ENCODE results near the gene HS3ST5. TPM values are rescaled to one million over a fixed set of nuclear protein-coding genes. Genes with fewer than 3 reads are reported as not detected.

The HS3ST5 gene
- total RNA-seq, 1 experiment from 2014 or later = 0.29 TPM

- Mint-ChIP-seq H3K4me3 (ENCODE audit: unreplicated experiment) (no peak overlapping the region), H3K4me1 (ENCODE audit: low read depth, unreplicated experiment) (no peaks in the 10 kb centered on the region), H3K36me3 (ENCODE audit: insufficient read depth, unreplicated experiment) (no peaks in the 10 kb centered on the region), H3K27ac (ENCODE audit: unreplicated experiment) (no peak overlapping the region), H3K9me3 (ENCODE audit: unreplicated experiment) (peaks cover 9% of the 10 kb centered on the region), H3K27me3 (ENCODE audit: insufficient read depth, unreplicated experiment) (no peaks in the 10 kb centered on the region)
- POLR2A ChIA-PET = no interaction called here
- no peak overlapping the region for H3K4me3 ChIP-seq (ENCODE audit: low read depth, low read length)
- CTCF ChIA-PET = no interaction called here
- no TSS peak for BruUV-seq (replicated peaks)
- H3K27me3 ChIP-seq (replicated peaks; ENCODE audit: control insufficient read depth, insufficient read depth, low read length) = no peaks in the 10 kb centered on the region
- no peak for DNase-seq
- intact Hi-C loops (cut with micrococcal nuclease; ENCODE audit: unreplicated experiment) = loop anchor here (2.0 to 10.0 kb wide), 2 partner anchors 107 to 133 kb away; no protein-coding TSS in a partner anchor
- TF ChIP-seq CTCF (IDR thresholded peaks at IDR 0.05; ENCODE audit: insufficient read depth in 1 of 2, low read depth in 1 of 2, low read length in 1 of 2, severe bottlenecking in 1 of 2, unreplicated experiment in 1 of 2) = no peak
- no peaks in the 10 kb centered on the region for H3K4me1 ChIP-seq
- no peaks in the 10 kb centered on the region for H3K36me3 ChIP-seq (ENCODE audit: control insufficient read depth, insufficient read depth, low read length)
- H3K9me3 ChIP-seq = no peaks in the 10 kb centered on the region
Observed at GRCh38 chr6:114301596-114302219, 41.1 kb downstream of the HS3ST5 start.

GRCh38 chr6:114297135-114297534, 45.7 kb downstream of the HS3ST5 start:
- Histone ChIP-seq H3K4me1 (no peaks in the 10 kb centered on the region), H3K9me3 (no peaks in the 10 kb centered on the region), H3K36me3 (ENCODE audit: control insufficient read depth, insufficient read depth, low read length) (no peaks in the 10 kb centered on the region), H3K4me3 (ENCODE audit: low read depth, low read length) (no peak overlapping the region), H3K27me3 (replicated peaks; ENCODE audit: control insufficient read depth, insufficient read depth, low read length) (no peaks in the 10 kb centered on the region)
- H3K4me1 Mint-ChIP-seq (ENCODE audit: low read depth, unreplicated experiment) = no peaks in the 10 kb centered on the region
- H3K9me3 Mint-ChIP-seq (ENCODE audit: unreplicated experiment) = peaks cover 9% of the 10 kb centered on the region
- H3K4me3 Mint-ChIP-seq (ENCODE audit: unreplicated experiment) = no peak overlapping the region
- BruUV-seq (replicated peaks) = no TSS peak
- TF ChIP-seq CTCF (IDR thresholded peaks at IDR 0.05; ENCODE audit: insufficient read depth in 1 of 2, low read depth in 1 of 2, low read length in 1 of 2, severe bottlenecking in 1 of 2, unreplicated experiment in 1 of 2) = no peak
- DNase-seq = no peak
- POLR2A ChIA-PET = no interaction called here
- H3K36me3 Mint-ChIP-seq (ENCODE audit: insufficient read depth, unreplicated experiment) = no peaks in the 10 kb centered on the region
- no peaks in the 10 kb centered on the region for H3K27me3 Mint-ChIP-seq (ENCODE audit: insufficient read depth, unreplicated experiment)
- intact Hi-C loops (cut with micrococcal nuclease; ENCODE audit: unreplicated experiment) = no loop called here
- H3K27ac Mint-ChIP-seq (ENCODE audit: unreplicated experiment) = no peak overlapping the region
- CTCF ChIA-PET = no interaction called here

GRCh38 chr6:114292431-114292830, 50.4 kb downstream of the HS3ST5 start:
- Mint-ChIP-seq H3K36me3 (ENCODE audit: insufficient read depth, unreplicated experiment) (no peaks in the 10 kb centered on the region), H3K27ac (ENCODE audit: unreplicated experiment) (no peak overlapping the region), H3K4me1 (ENCODE audit: low read depth, unreplicated experiment) (no peaks in the 10 kb centered on the region), H3K4me3 (ENCODE audit: unreplicated experiment) (no peak overlapping the region), H3K9me3 (ENCODE audit: unreplicated experiment) (no peaks in the 10 kb centered on the region), H3K27me3 (ENCODE audit: insufficient read depth, unreplicated experiment) (no peaks in the 10 kb centered on the region)
- no TSS peak for BruUV-seq (replicated peaks)
- no peaks in the 10 kb centered on the region for H3K4me1 ChIP-seq
- POLR2A ChIA-PET = no interaction called here
- CTCF ChIA-PET = no interaction called here
- no peak for DNase-seq
- no peaks in the 10 kb centered on the region for H3K27me3 ChIP-seq (replicated peaks; ENCODE audit: control insufficient read depth, insufficient read depth, low read length)
- no peaks in the 10 kb centered on the region for H3K36me3 ChIP-seq (ENCODE audit: control insufficient read depth, insufficient read depth, low read length)
- H3K4me3 ChIP-seq (ENCODE audit: low read depth, low read length) = no peak overlapping the region
- intact Hi-C loops (cut with micrococcal nuclease; ENCODE audit: unreplicated experiment) = no loop called here
- TF ChIP-seq CTCF (IDR thresholded peaks at IDR 0.05; ENCODE audit: insufficient read depth in 1 of 2, low read depth in 1 of 2, low read length in 1 of 2, severe bottlenecking in 1 of 2, unreplicated experiment in 1 of 2) = no peak
- no peaks in the 10 kb centered on the region for H3K9me3 ChIP-seq
